ENCODE measurements around the gene NFKBIL1.

The NFKBIL1 gene

GRCh38 chr6:31567531-31568370 is 20.3 kb downstream of the NFKBIL1 start:
- DNase-seq: peak; percentile 83

- no peak for DNase-seq
These were observed 21.1 kb downstream of the NFKBIL1 start for GRCh38 chr6:31568537-31568961.

- DNase-seq: no peak
These were observed 22.6 kb downstream of the NFKBIL1 start for GRCh38 chr6:31569861-31570536.

GRCh38 chr6:31572041-31572911 is 24.9 kb downstream of the NFKBIL1 start, which contains the start of gene LTA:
Gene LTA, plus strand, starts transcription at chr6:31572289. Its CDS starts 454 bp downstream, at chr6:31572743.
- no peak for DNase-seq

- peak; percentile 86 for DNase-seq
These were observed 26.1 kb downstream of the NFKBIL1 start for GRCh38 chr6:31573239-31574105.

- no peak for DNase-seq
These were observed 27.0 kb downstream of the NFKBIL1 start for GRCh38 chr6:31574106-31575061.

- no peak for DNase-seq
These were observed 28.0 kb downstream of the NFKBIL1 start, which contains the start of gene TNF for GRCh38 chr6:31575335-31575901. Gene TNF, plus strand, starts transcription at chr6:31575565. Its CDS starts 177 bp downstream, at chr6:31575742.

GRCh38 chr6:31575952-31576685 is 28.7 kb downstream of the NFKBIL1 start:
- DNase-seq: no peak

GRCh38 chr6:31576897-31577578 is 29.6 kb downstream of the NFKBIL1 start:
- DNase-seq: no peak

- DNase-seq: no peak
These were observed 30.2 kb downstream of the NFKBIL1 start for GRCh38 chr6:31577579-31577966.

GRCh38 chr6:31578184-31579118 is 31.0 kb downstream of the NFKBIL1 start:
- peak; percentile 98 for DNase-seq

GRCh38 chr6:31579119-31579505 is 31.7 kb downstream of the NFKBIL1 start:
- DNase-seq: no peak

- DNase-seq: no peak
These were observed 32.4 kb downstream of the NFKBIL1 start for GRCh38 chr6:31579546-31580437.

GRCh38 chr6:31580438-31580740 is 33.0 kb downstream of the NFKBIL1 start:
- no peak for DNase-seq

- DNase-seq: peak; percentile 95
These were observed 33.5 kb downstream of the NFKBIL1 start for GRCh38 chr6:31580807-31581433.

GRCh38 chr6:31581434-31582229 is 34.2 kb downstream of the NFKBIL1 start:
- no peak for DNase-seq

Measured in islet precursor cell (in vitro differentiated cells).